ENCODE data around the gene ADGRV1.
"Not testable (repeated sequence)": the region's sequence is repeated elsewhere in the genome, so short reads cannot be mapped to it uniquely, and the experiment has no call there.

The ADGRV1 gene

GRCh38 chr5:90941002-90941720 is 382.6 kb downstream of the ADGRV1 start:
- DNase-seq (ENCODE audit: low read depth in 3 of 3), result no peak

- DNase-seq (ENCODE audit: low read depth in 3 of 3), result no peak
These were observed 385.5 kb downstream of the ADGRV1 start for GRCh38 chr5:90944116-90944515.

GRCh38 chr5:90947667-90948066 is 389.1 kb downstream of the ADGRV1 start:
- DNase-seq (ENCODE audit: low read depth in 3 of 3), result no peak

- no peak for DNase-seq (ENCODE audit: low read depth in 3 of 3)
These were observed 390.4 kb downstream of the ADGRV1 start for GRCh38 chr5:90948969-90949368.

- DNase-seq (ENCODE audit: low read depth in 3 of 3), result no peak
These were observed 391.1 kb downstream of the ADGRV1 start for GRCh38 chr5:90949469-90950358.

- no peak for DNase-seq (ENCODE audit: low read depth in 3 of 3)
These were observed 396.5 kb downstream of the ADGRV1 start for GRCh38 chr5:90955001-90955635.

GRCh38 chr5:90956511-90957097 is 398.0 kb downstream of the ADGRV1 start:
- DNase-seq (ENCODE audit: low read depth in 3 of 3), result no peak

GRCh38 chr5:90957906-90958305 is 399.3 kb downstream of the ADGRV1 start:
- DNase-seq (ENCODE audit: low read depth in 3 of 3), result no peak

GRCh38 chr5:90959262-90959661 is 400.7 kb downstream of the ADGRV1 start:
- no peak for DNase-seq (ENCODE audit: low read depth in 3 of 3)

- no peak for DNase-seq (ENCODE audit: low read depth in 3 of 3)
These were observed 403.9 kb downstream of the ADGRV1 start for GRCh38 chr5:90962481-90962880.

- DNase-seq (ENCODE audit: low read depth in 3 of 3), result no peak
These were observed 406.6 kb downstream of the ADGRV1 start for GRCh38 chr5:90965110-90965685.

GRCh38 chr5:90967443-90967842 is 408.8 kb downstream of the ADGRV1 start:
- DNase-seq (ENCODE audit: low read depth in 3 of 3), result no peak

- DNase-seq (ENCODE audit: low read depth in 3 of 3), result no peak
These were observed 409.3 kb downstream of the ADGRV1 start for GRCh38 chr5:90967851-90968250.

- DNase-seq (ENCODE audit: low read depth in 3 of 3), result no peak
These were observed 409.7 kb downstream of the ADGRV1 start for GRCh38 chr5:90968319-90968718.

- not testable (repeated sequence) for DNase-seq (ENCODE audit: low read depth in 3 of 3)
These were observed 411.3 kb downstream of the ADGRV1 start for GRCh38 chr5:90969945-90970344.

- DNase-seq (ENCODE audit: low read depth in 3 of 3), result no peak
These were observed 422.6 kb downstream of the ADGRV1 start for GRCh38 chr5:90981177-90981576.

GRCh38 chr5:90981821-90982220 is 423.2 kb downstream of the ADGRV1 start:
- DNase-seq (ENCODE audit: low read depth in 3 of 3), result no peak

GRCh38 chr5:90982576-90982975 is 424.0 kb downstream of the ADGRV1 start:
- DNase-seq (ENCODE audit: low read depth in 3 of 3), result no peak

- no peak for DNase-seq (ENCODE audit: low read depth in 3 of 3)
These were observed 424.6 kb downstream of the ADGRV1 start for GRCh38 chr5:90983148-90983547.

GRCh38 chr5:90983711-90984124 is 425.1 kb downstream of the ADGRV1 start:
- DNase-seq (ENCODE audit: low read depth in 3 of 3), result no peak

GRCh38 chr5:90985341-90985740 is 426.7 kb downstream of the ADGRV1 start:
- no peak for DNase-seq (ENCODE audit: low read depth in 3 of 3)

GRCh38 chr5:90987726-90988125 is 429.1 kb downstream of the ADGRV1 start:
- DNase-seq (ENCODE audit: low read depth in 3 of 3), result no peak
